Prostate gland (tissue), 2 donors: ENCODE data around the gene CKAP2.
"Not testable (repeated sequence)": the region's sequence is repeated elsewhere in the genome, so short reads cannot be mapped to it uniquely, and the experiment has no call there.

Experiments used
- CTCF ChIP-seq, 4 experiments: fragments of 200-600 bp in 2 of 4; fragments of 450-650 bp in 2 of 4; sonication (generic) in 2 of 4; IDR thresholded peaks; 1 replicate in 3 of 4; 2 replicates in 1 of 4; pipeline ENCODE4 v1.5.1; 2016 to 2019; ENCODE audit warnings: antibody characterized with exemption in 4 of 4, mild to moderate bottlenecking in 2 of 4, moderate library complexity in 2 of 4
- POLR2AphosphoS5 ChIP-seq: sonication (generic); formaldehyde crosslinking; IDR thresholded peaks from one replicate; pipeline ENCODE4 v1.6.1; 2017; ENCODE audit warnings: antibody characterized with exemption

GRCh38 chr13:52408071-52408658 is 47.1 kb upstream of the CKAP2 start:
- TF ChIP-seq CTCF (IDR thresholded peaks at IDR 0.05); POLR2AphosphoS5: not testable (repeated sequence)
